Umbilical cord (tissue), 2 donors: ENCODE data around the gene ABCE1. TPM values are rescaled to one million over a fixed set of nuclear protein-coding genes. Genes with fewer than 3 reads are reported as not detected.

Experiments
- DNase-seq: peaks from one replicate; pipeline ENCODE4 v3.0.0-alpha.2; 2015; ENCODE audit warnings: low spot score
- total RNA-seq: library from RNA; depleted of rRNA; stranded (reverse); fragments of >200 nt; gene quantifications from one replicate; pipeline ENCODE4 v1.2.3, GENCODE V29; 2014; ENCODE audit warnings: low replicate concordance; ENCODE audit not compliant: insufficient read depth

Gene ABCE1
- total RNA-seq, 1 donor from 2014 or later: 71.5 TPM

- DNase-seq: no peak
Observed at GRCh38 chr4:145176641-145177432, 78.7 kb downstream of the ABCE1 start.

GRCh38 chr4:145177511-145177905 lies 79.4 kb downstream of the ABCE1 start:
- DNase-seq: peak; percentile 26

GRCh38 chr4:145177906-145178538 lies 79.9 kb downstream of the ABCE1 start:
- peak; percentile 36 for DNase-seq

GRCh38 chr4:145178740-145179280 lies 80.7 kb downstream of the ABCE1 start:
- no peak for DNase-seq

Other genes with a start within 250 kb of the ABCE1 start
- gene ANAPC10, start 115 bp upstream of the ABCE1 start, total RNA-seq: 43.3 TPM
- 45.0 TPM for gene OTUD4, start 82.3 kb downstream of the ABCE1 start, total RNA-seq